RWPE2 (cell line): ENCODE data around the gene CACNA1H.

Experiments
- ATAC-seq: fragments of 200-7000 bp; cut with Tn5 transposase; 3 replicates; pipeline ENCODE4 v1.9.1; 2021; ENCODE audit warnings: low read depth
- DNase-seq: peaks from one replicate; pipeline ENCODE4 v3.0.0-alpha.2; 2020; ENCODE audit warnings: low spot score
- H3K27ac ChIP-seq: fragments of 450-650 bp; 2 replicates; pipeline ENCODE4 v1.5.1; 2017; ENCODE audit warnings: mild to moderate bottlenecking; ENCODE audit not compliant: poor library complexity, severe bottlenecking
- H3K27me3 ChIP-seq: fragments of 250-450 bp; sonication (Bioruptor Pico); 2 replicates; pipeline ENCODE4 v1.5.1; 2021; ENCODE audit warnings: mild to moderate bottlenecking, moderate library complexity; ENCODE audit not compliant: insufficient read depth, poor library complexity, severe bottlenecking
- H3K36me3 ChIP-seq: fragments of 250-450 bp; sonication (Bioruptor Pico); 2 replicates; pipeline ENCODE4 v1.5.1; 2020; ENCODE audit warnings: low read depth, mild to moderate bottlenecking, moderate library complexity
- H3K4me1 ChIP-seq: fragments of 250-450 bp; sonication (Bioruptor Pico); 2 replicates; pipeline ENCODE4 v1.5.1; 2021; ENCODE audit warnings: mild to moderate bottlenecking, moderate library complexity; ENCODE audit not compliant: insufficient read depth, poor library complexity, severe bottlenecking
- H3K4me3 ChIP-seq: fragments of 250-450 bp; sonication (Bioruptor Pico); 2 replicates; pipeline ENCODE4 v1.5.1; 2021; ENCODE audit warnings: mild to moderate bottlenecking, moderate library complexity; ENCODE audit not compliant: severe bottlenecking
- H3K9me3 ChIP-seq: fragments of 250-450 bp; sonication (Bioruptor Pico); 2 replicates; pipeline ENCODE4 v1.5.1; 2021; ENCODE audit warnings: mild to moderate bottlenecking, moderate library complexity; ENCODE audit not compliant: severe bottlenecking
- CTCF ChIP-seq: fragments of 450-650 bp; IDR thresholded peaks from one replicate; pipeline ENCODE4 v1.5.1; 2017; ENCODE audit warnings: mild to moderate bottlenecking, moderate library complexity; ENCODE audit not compliant: poor library complexity, severe bottlenecking

The CACNA1H gene

GRCh38 chr16:1208239-1208830 is 55.4 kb downstream of the CACNA1H start:
- Histone ChIP-seq H3K4me3 (no peak overlapping the region), H3K27me3 (no peaks in the 10 kb centered on the region), H3K4me1 (no peaks in the 10 kb centered on the region), H3K9me3 (no peaks in the 10 kb centered on the region), H3K27ac (no peak overlapping the region), H3K36me3 (no peaks in the 10 kb centered on the region)
- TF ChIP-seq CTCF, result no peak
- ATAC-seq (peak; percentile 19; the same call in 1 of the 3 replicates), DNase-seq (no peak)

- ATAC-seq (no peak), DNase-seq (no peak)
- no peak overlapping the region for H3K27ac ChIP-seq
- TF ChIP-seq CTCF, result no peak
- H3K9me3 ChIP-seq, result no peaks in the 10 kb centered on the region
- no peaks in the 10 kb centered on the region for H3K4me1 ChIP-seq
- H3K27me3 ChIP-seq, result no peaks in the 10 kb centered on the region
- H3K4me3 ChIP-seq, result no peak overlapping the region
- H3K36me3 ChIP-seq, result no peaks in the 10 kb centered on the region
Measured at GRCh38 chr16:1209081-1209480, 56.2 kb downstream of the CACNA1H start.

- no peak for TF ChIP-seq CTCF
- ATAC-seq, result no peak
- Histone ChIP-seq H3K4me3 (no peak overlapping the region), H3K27ac (no peak overlapping the region), H3K4me1 (no peaks in the 10 kb centered on the region), H3K36me3 (no peaks in the 10 kb centered on the region), H3K27me3 (no peaks in the 10 kb centered on the region), H3K9me3 (no peaks in the 10 kb centered on the region)
- no peak for DNase-seq
Measured at GRCh38 chr16:1210461-1210860, 57.6 kb downstream of the CACNA1H start.

GRCh38 chr16:1211451-1212268 is 58.8 kb downstream of the CACNA1H start:
- no peak overlapping the region for H3K4me3 ChIP-seq
- no peaks in the 10 kb centered on the region for H3K9me3 ChIP-seq
- no peaks in the 10 kb centered on the region for H3K4me1 ChIP-seq
- DNase-seq, result no peak
- H3K27ac ChIP-seq, result no peak overlapping the region
- TF ChIP-seq CTCF, result no peak
- ATAC-seq, result no peak
- no peaks in the 10 kb centered on the region for H3K36me3 ChIP-seq
- no peaks in the 10 kb centered on the region for H3K27me3 ChIP-seq
